ENCODE data around the gene SCEL. TPM values are rescaled to one million over a fixed set of nuclear protein-coding genes. Genes with fewer than 3 reads are reported as not detected.

SCEL gene
- total RNA-seq, 1 donor from 2014 or later: not detected

- TF ChIP-seq CTCF (IDR thresholded peaks at IDR 0.05; ENCODE audit: unreplicated experiment): no peak
- no peaks in the 10 kb centered on the region for H3K36me3 Mint-ChIP-seq (ENCODE audit: low read depth, unreplicated experiment)
- H3K4me1 Mint-ChIP-seq (ENCODE audit: unreplicated experiment): no peaks in the 10 kb centered on the region
- no peaks in the 10 kb centered on the region for H3K27me3 Mint-ChIP-seq (ENCODE audit: unreplicated experiment)
- DNase-seq (ENCODE audit: low spot score): no peak
- H3K27ac Mint-ChIP-seq (ENCODE audit: unreplicated experiment): no peak overlapping the region
- no peaks in the 10 kb centered on the region for H3K9me3 Mint-ChIP-seq (ENCODE audit: unreplicated experiment)
- H3K4me3 Mint-ChIP-seq (ENCODE audit: unreplicated experiment): no peak overlapping the region
Measured at GRCh38 chr13:77507931-77508776, 27.4 kb upstream of the SCEL start.

- Mint-ChIP-seq H3K4me3 (ENCODE audit: unreplicated experiment) (no peak overlapping the region), H3K4me1 (ENCODE audit: unreplicated experiment) (no peaks in the 10 kb centered on the region), H3K27me3 (ENCODE audit: unreplicated experiment) (no peaks in the 10 kb centered on the region), H3K27ac (ENCODE audit: unreplicated experiment) (no peak overlapping the region), H3K9me3 (ENCODE audit: unreplicated experiment) (no peaks in the 10 kb centered on the region), H3K36me3 (ENCODE audit: low read depth, unreplicated experiment) (no peaks in the 10 kb centered on the region)
- no peak for TF ChIP-seq CTCF (IDR thresholded peaks at IDR 0.05; ENCODE audit: unreplicated experiment)
- no peak for DNase-seq (ENCODE audit: low spot score)
Measured at GRCh38 chr13:77508959-77509620, 26.4 kb upstream of the SCEL start.

GRCh38 chr13:77510156-77510555 is 25.4 kb upstream of the SCEL start:
- no peaks in the 10 kb centered on the region for H3K4me1 Mint-ChIP-seq (ENCODE audit: unreplicated experiment)
- no peak for DNase-seq (ENCODE audit: low spot score)
- H3K4me3 Mint-ChIP-seq (ENCODE audit: unreplicated experiment): no peak overlapping the region
- no peak overlapping the region for H3K27ac Mint-ChIP-seq (ENCODE audit: unreplicated experiment)
- H3K9me3 Mint-ChIP-seq (ENCODE audit: unreplicated experiment): no peaks in the 10 kb centered on the region
- H3K36me3 Mint-ChIP-seq (ENCODE audit: low read depth, unreplicated experiment): no peaks in the 10 kb centered on the region
- H3K27me3 Mint-ChIP-seq (ENCODE audit: unreplicated experiment): no peaks in the 10 kb centered on the region
- no peak for TF ChIP-seq CTCF (IDR thresholded peaks at IDR 0.05; ENCODE audit: unreplicated experiment)

GRCh38 chr13:77511552-77511951 is 24.0 kb upstream of the SCEL start:
- Mint-ChIP-seq H3K9me3 (ENCODE audit: unreplicated experiment) (no peaks in the 10 kb centered on the region), H3K4me1 (ENCODE audit: unreplicated experiment) (no peaks in the 10 kb centered on the region), H3K36me3 (ENCODE audit: low read depth, unreplicated experiment) (no peaks in the 10 kb centered on the region), H3K4me3 (ENCODE audit: unreplicated experiment) (no peak overlapping the region), H3K27ac (ENCODE audit: unreplicated experiment) (no peak overlapping the region), H3K27me3 (ENCODE audit: unreplicated experiment) (no peaks in the 10 kb centered on the region)
- no peak for DNase-seq (ENCODE audit: low spot score)
- TF ChIP-seq CTCF (IDR thresholded peaks at IDR 0.05; ENCODE audit: unreplicated experiment): no peak
